GM20000 (cell line): Measurements from ENCODE around the gene C12orf56.

Experiments
- DNase-seq: peaks from one replicate; pipeline ENCODE4 v3.0.0; 2012; ENCODE audit warnings: low spot score
- CTCF ChIP-seq: IDR thresholded peaks from 2 replicates; pipeline ENCODE4 v1.5.1; 2012; ENCODE audit warnings: mild to moderate bottlenecking, control low read depth; ENCODE audit errors: extremely low read depth, missing control alignments

C12orf56 gene

GRCh38 chr12:64419696-64420095 lies 29.1 kb upstream of the C12orf56 start:
- TF ChIP-seq CTCF, result no peak
- DNase-seq, result no peak

GRCh38 chr12:64418209-64418608 lies 27.7 kb upstream of the C12orf56 start:
- no peak for DNase-seq
- no peak for TF ChIP-seq CTCF

GRCh38 chr12:64413884-64414283 lies 23.3 kb upstream of the C12orf56 start:
- TF ChIP-seq CTCF, result no peak
- no peak for DNase-seq

GRCh38 chr12:64412459-64412858 lies 21.9 kb upstream of the C12orf56 start:
- no peak for TF ChIP-seq CTCF
- DNase-seq, result no peak

- DNase-seq, result no peak
- TF ChIP-seq CTCF, result no peak
Measured at GRCh38 chr12:64411427-64411826, 20.9 kb upstream of the C12orf56 start.

GRCh38 chr12:64407342-64408223 lies 17.0 kb upstream of the C12orf56 start:
- no peak for DNase-seq

More at GRCh38 chr12:64407342-64408223, 17.0 kb upstream of the C12orf56 start:
- TF ChIP-seq CTCF, result no peak
